Glutamatergic neuron (in vitro differentiated cells): ENCODE measurements around the gene LMAN1L. TPM values are rescaled to one million over a fixed set of nuclear protein-coding genes. Genes with fewer than 3 reads are reported as not detected.

Source experiments
- DNase-seq: peaks from one replicate; pipeline ENCODE4 v3.0.0; 2022
- H3K27ac Mint-ChIP-seq: one replicate; pipeline ENCODE4 v1.8.0; 2020; ENCODE audit warnings: mild to moderate bottlenecking, mixed read lengths, inconsistent platforms; ENCODE audit not compliant: unreplicated experiment
- H3K27me3 Mint-ChIP-seq: one replicate; pipeline ENCODE4 v1.8.0; 2020; ENCODE audit warnings: mild to moderate bottlenecking, moderate library complexity, mixed read lengths, inconsistent platforms; ENCODE audit not compliant: unreplicated experiment
- H3K36me3 Mint-ChIP-seq: one replicate; pipeline ENCODE4 v1.8.0; 2020; ENCODE audit warnings: mild to moderate bottlenecking, mixed read lengths, inconsistent platforms; ENCODE audit not compliant: unreplicated experiment
- H3K4me1 Mint-ChIP-seq: one replicate; pipeline ENCODE4 v1.8.0; 2020; ENCODE audit warnings: mild to moderate bottlenecking, low read depth, mixed read lengths, inconsistent platforms; ENCODE audit not compliant: unreplicated experiment
- H3K4me3 Mint-ChIP-seq: one replicate; pipeline ENCODE4 v1.8.0; 2020; ENCODE audit warnings: mild to moderate bottlenecking, mixed read lengths, inconsistent platforms; ENCODE audit not compliant: unreplicated experiment
- H3K9me3 Mint-ChIP-seq: one replicate; pipeline ENCODE4 v1.8.0; 2020; ENCODE audit warnings: mild to moderate bottlenecking, moderate library complexity, mixed read lengths, inconsistent platforms; ENCODE audit not compliant: unreplicated experiment
- total RNA-seq: library from RNA; stranded (reverse); fragmentation: NEBNext Ultra II Directional; extraction: Animal tissue kit (Norgen Biotek cat#: 25700); gene quantifications from one replicate; pipeline ENCODE4 v1.2.1, GENCODE V29; 2021; ENCODE audit not compliant: unreplicated experiment
- TF ChIP-seq, protein P1 (sequence below): fragments of 200-600 bp; sonication (generic); IDR thresholded peaks from one replicate; pipeline ENCODE4 v1.5.0; 2021; ENCODE audit not compliant: partially characterized antibody, unreplicated experiment

The LMAN1L gene
- total RNA-seq, 1 donor from 2014 or later = not detected

DNA sequence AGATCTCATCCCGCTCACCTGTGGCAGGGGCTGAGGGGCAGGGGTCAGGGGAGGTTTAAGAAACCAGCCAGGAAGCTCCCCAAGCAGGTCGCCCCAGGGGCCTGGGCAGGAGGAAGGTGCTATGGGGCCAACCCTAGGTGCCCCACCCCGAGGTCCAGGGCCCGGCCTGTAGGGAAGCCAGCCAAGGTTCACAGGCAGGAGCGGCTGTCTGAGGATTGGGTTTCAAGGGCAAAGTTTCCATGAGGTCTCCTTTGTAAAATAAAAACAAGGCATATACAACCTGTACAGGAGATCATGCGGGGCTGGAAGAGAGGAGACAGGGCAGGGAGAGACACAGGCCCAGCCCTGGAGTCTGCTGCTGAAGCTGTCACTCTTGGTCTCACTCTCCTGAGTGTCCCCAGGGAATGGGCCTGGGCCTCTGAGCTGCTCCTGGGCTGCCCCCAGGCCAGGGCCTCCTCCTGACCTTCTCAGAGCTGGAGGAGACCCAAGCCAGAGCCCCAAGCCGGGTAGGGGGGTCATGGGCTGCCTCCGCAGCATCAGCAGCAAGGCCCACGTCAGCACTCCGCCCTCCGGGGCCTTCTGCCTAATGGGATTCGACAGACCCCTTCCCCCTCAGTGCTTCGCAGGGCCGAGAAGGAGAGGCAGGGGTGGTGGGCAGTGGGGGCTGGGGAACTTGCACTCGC is 19.3 kb downstream of the LMAN1L start:
- Mint-ChIP-seq H3K36me3 (no peaks in the 10 kb centered on the region), H3K27ac (no peak overlapping the region), H3K4me3 (peak overlapping the region; percentile 30), H3K27me3 (peaks cover 3% of the 10 kb centered on the region), H3K4me1 (peaks cover 38% of the 10 kb centered on the region), H3K9me3 (peaks cover 5% of the 10 kb centered on the region)
- DNase-seq = peak; percentile 64
- TF ChIP-seq, protein P1, sequence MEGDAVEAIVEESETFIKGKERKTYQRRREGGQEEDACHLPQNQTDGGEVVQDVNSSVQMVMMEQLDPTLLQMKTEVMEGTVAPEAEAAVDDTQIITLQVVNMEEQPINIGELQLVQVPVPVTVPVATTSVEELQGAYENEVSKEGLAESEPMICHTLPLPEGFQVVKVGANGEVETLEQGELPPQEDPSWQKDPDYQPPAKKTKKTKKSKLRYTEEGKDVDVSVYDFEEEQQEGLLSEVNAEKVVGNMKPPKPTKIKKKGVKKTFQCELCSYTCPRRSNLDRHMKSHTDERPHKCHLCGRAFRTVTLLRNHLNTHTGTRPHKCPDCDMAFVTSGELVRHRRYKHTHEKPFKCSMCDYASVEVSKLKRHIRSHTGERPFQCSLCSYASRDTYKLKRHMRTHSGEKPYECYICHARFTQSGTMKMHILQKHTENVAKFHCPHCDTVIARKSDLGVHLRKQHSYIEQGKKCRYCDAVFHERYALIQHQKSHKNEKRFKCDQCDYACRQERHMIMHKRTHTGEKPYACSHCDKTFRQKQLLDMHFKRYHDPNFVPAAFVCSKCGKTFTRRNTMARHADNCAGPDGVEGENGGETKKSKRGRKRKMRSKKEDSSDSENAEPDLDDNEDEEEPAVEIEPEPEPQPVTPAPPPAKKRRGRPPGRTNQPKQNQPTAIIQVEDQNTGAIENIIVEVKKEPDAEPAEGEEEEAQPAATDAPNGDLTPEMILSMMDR = no peak

DNA sequence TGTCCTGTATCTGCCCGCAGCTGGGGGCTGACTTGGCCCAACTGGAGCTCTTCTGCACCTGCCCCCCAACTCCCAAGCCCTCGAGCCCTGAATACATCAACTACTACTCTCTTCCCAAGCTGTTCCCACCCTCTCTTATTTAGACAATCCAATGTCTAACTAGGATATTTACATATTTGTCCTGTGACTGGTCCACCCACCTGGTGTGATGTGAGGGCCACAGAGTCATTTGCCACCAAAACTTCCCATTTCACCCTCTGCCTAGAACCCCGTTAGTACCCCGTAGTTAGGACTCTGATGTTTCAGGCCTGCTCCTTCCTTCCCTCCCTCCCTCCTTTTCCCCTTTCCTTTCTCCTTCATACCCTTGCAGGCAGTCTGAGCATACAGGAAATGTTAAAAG is 20.2 kb downstream of the LMAN1L start:
- peak overlapping the region; percentile 47 for H3K4me3 Mint-ChIP-seq
- TF ChIP-seq, protein P1 = no peak
- H3K27ac Mint-ChIP-seq = peak overlapping the region; percentile 18
- peaks cover 5% of the 10 kb centered on the region for H3K9me3 Mint-ChIP-seq
- no peak for DNase-seq
- H3K4me1 Mint-ChIP-seq = peaks cover 42% of the 10 kb centered on the region
- H3K27me3 Mint-ChIP-seq = peaks cover 3% of the 10 kb centered on the region
- H3K36me3 Mint-ChIP-seq = no peaks in the 10 kb centered on the region

DNA sequence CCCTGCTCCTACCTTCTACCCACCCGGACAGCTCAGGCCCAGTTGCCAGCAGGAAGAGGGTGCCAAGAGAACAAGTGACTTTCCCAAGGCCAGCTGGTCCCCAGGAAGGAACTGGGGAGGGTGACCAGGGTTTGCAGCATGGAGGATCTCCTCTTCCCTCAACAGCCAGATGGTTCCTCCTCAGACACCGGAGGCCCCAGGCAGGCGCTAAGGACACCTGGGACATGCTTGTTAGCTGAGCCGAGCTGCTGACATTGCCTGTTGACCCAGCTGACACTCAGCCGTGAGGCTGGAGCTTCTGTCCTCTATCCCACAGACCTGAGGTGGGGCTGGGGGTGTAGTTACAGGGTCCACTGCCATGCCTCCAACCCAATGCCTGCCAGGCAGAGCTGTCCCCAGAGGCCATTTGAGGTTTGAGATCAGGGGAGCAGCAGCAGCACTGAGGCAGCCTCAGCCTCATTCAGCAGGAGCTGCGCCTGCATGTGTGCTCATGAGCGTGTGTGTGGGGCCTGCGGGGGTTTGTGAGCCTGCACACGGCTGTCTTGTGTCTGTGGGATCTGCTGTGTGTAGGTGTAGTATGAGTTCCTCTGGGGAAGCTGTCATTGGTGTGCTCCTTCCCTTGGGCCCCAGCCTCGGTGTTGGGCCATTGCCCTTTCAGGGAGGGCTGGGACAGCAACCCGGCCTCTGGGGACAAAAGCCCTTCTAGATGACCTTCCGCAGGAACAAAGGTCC is 20.9 kb downstream of the LMAN1L start:
- H3K4me1 Mint-ChIP-seq = peaks cover 37% of the 10 kb centered on the region
- H3K9me3 Mint-ChIP-seq = peaks cover 5% of the 10 kb centered on the region
- peak overlapping the region; percentile 52 for H3K27ac Mint-ChIP-seq
- no peaks in the 10 kb centered on the region for H3K36me3 Mint-ChIP-seq
- peak; percentile 48 for DNase-seq
- H3K4me3 Mint-ChIP-seq = no peak overlapping the region
- H3K27me3 Mint-ChIP-seq = peaks cover 3% of the 10 kb centered on the region
- TF ChIP-seq, protein P1 = no peak

DNA sequence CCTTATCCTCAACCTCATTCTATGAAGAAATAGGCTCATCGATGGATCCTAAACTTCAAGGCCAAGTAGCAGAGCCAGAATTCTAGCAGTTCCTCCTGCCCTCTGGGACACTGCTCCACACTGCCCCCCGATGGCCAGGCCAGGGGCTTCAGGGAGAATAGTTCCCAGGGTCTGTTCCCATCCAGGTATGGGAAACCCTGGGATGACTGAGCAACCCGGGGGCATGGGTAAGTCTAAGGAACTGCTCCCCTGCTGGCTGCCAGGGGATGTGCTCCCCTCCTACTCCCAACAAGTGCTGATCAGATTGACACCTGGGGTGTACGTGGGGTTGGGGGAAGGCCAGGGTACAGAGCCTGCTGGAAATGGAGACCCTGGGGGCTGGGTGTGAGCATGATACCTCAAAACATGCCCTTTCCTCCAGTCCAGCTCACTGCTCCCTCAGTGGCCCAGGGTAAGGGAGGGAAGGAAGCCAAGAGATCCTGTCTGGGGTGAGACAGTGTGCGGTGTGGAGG is 22.7 kb downstream of the LMAN1L start:
- DNase-seq = peak; percentile 83
- peaks cover 4% of the 10 kb centered on the region for H3K9me3 Mint-ChIP-seq
- H3K4me3 Mint-ChIP-seq = peak overlapping the region; percentile 13
- no peak overlapping the region for H3K27ac Mint-ChIP-seq
- TF ChIP-seq, protein P1 = peak; percentile 80
- peaks cover 28% of the 10 kb centered on the region for H3K4me1 Mint-ChIP-seq
- H3K27me3 Mint-ChIP-seq = peaks cover 3% of the 10 kb centered on the region
- H3K36me3 Mint-ChIP-seq = no peaks in the 10 kb centered on the region

DNA sequence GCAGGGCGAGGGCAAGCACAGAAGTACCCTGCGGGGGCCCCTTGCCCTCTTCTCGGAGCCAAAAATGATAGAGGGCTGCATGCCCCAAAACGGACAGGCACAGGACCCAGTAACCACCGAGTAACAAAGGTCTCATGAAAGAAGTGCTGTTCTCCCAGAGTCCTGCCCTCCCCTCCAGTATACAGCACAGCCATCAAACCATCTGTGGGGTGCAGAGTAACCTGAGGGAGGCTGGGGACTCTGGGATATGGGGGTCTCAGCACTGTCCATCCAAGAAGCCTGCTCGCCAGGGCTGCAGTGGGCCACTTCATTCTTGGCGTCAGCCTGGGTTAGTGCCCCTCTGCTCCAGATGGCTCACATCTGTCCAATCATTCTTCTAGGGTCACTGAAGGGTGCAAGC is 24.2 kb downstream of the LMAN1L start:
- H3K36me3 Mint-ChIP-seq = no peaks in the 10 kb centered on the region
- TF ChIP-seq, protein P1 = no peak
- peaks cover 9% of the 10 kb centered on the region for H3K27me3 Mint-ChIP-seq
- no peak overlapping the region for H3K4me3 Mint-ChIP-seq
- H3K27ac Mint-ChIP-seq = peak overlapping the region; percentile 72
- no peak for DNase-seq
- H3K4me1 Mint-ChIP-seq = peaks cover 22% of the 10 kb centered on the region
- H3K9me3 Mint-ChIP-seq = peaks cover 6% of the 10 kb centered on the region
